GM12801 (cell line): ENCODE data around the gene ELFN2.

ENCODE experiments used
- CTCF ChIP-seq: IDR thresholded peaks from one replicate; pipeline ENCODE4 v1.5.1; 2011; ENCODE audit warnings: control low read depth; ENCODE audit not compliant: insufficient read length; ENCODE audit errors: extremely low read depth

The ELFN2 gene

GRCh38 chr22:37334859-37335805 is 92.1 kb downstream of the ELFN2 start:
- no peak for TF ChIP-seq CTCF

GRCh38 chr22:37334461-37334858 is 92.8 kb downstream of the ELFN2 start:
- no peak for TF ChIP-seq CTCF

- no peak for TF ChIP-seq CTCF
Observed at GRCh38 chr22:37333724-37334460, 93.4 kb downstream of the ELFN2 start.

- TF ChIP-seq CTCF: no peak
Observed at GRCh38 chr22:37331856-37332536, 95.3 kb downstream of the ELFN2 start.

- TF ChIP-seq CTCF: no peak
Observed at GRCh38 chr22:37331034-37331428, 96.2 kb downstream of the ELFN2 start.

- TF ChIP-seq CTCF: no peak
Observed at GRCh38 chr22:37330200-37331033, 96.9 kb downstream of the ELFN2 start.
